T-helper 1 cell (primary cell): Measurements from ENCODE around the gene PSMD10.

Experiments used
- DNase-seq, 5 donors: peaks; one replicate each; pipeline ENCODE4 v3.0.0-alpha.2; 2012 to 2020

Gene PSMD10

GRCh38 chrX:108071578-108071977, 19.8 kb downstream of the PSMD10 start:
- no peak for DNase-seq

- no peak for DNase-seq
Observed at GRCh38 chrX:108070891-108071290, 20.5 kb downstream of the PSMD10 start.

- DNase-seq: no peak
Observed at GRCh38 chrX:108068121-108068520, 23.2 kb downstream of the PSMD10 start.

- no peak for DNase-seq
Observed at GRCh38 chrX:108064613-108065012, 26.7 kb downstream of the PSMD10 start.

- DNase-seq: no peak
Observed at GRCh38 chrX:108064001-108064400, 27.3 kb downstream of the PSMD10 start.

GRCh38 chrX:108059801-108060200, 31.5 kb downstream of the PSMD10 start:
- no peak for DNase-seq

GRCh38 chrX:108055546-108055945, 35.8 kb downstream of the PSMD10 start:
- DNase-seq: no peak

- no peak for DNase-seq
Observed at GRCh38 chrX:108053218-108053617, 38.1 kb downstream of the PSMD10 start.

- no peak for DNase-seq
Observed at GRCh38 chrX:108049649-108050048, 41.7 kb downstream of the PSMD10 start.

GRCh38 chrX:108044554-108045256, 46.6 kb downstream of the PSMD10 start, which contains the start of gene VSIG1:
VSIG1 (plus strand) TSS chrX:108045065; CDS start chrX:108045131, 66 bp downstream.
- no peak for DNase-seq

- DNase-seq: no peak
Observed at GRCh38 chrX:108036298-108036973, 54.9 kb downstream of the PSMD10 start.

- no peak for DNase-seq
Observed at GRCh38 chrX:108034725-108035124, 56.6 kb downstream of the PSMD10 start.
